C4-2B (cell line): ENCODE data around the gene NEO1.

ENCODE experiments used
- H3K27ac ChIP-seq: fragments of 450-650 bp; 2 replicates; pipeline ENCODE4 v1.5.1; 2017
- CTCF ChIP-seq: fragments of 450-650 bp; conservative IDR thresholded peaks from 2 replicates; pipeline ENCODE4 v1.5.1; 2017; ENCODE audit warnings: mild to moderate bottlenecking
- ZFX ChIP-seq: fragments of 450-650 bp; IDR thresholded peaks from 2 replicates; pipeline ENCODE4 v1.6.1; 2017

Gene NEO1

GRCh38 chr15:73118055-73118454 is 65.8 kb downstream of the NEO1 start:
- TF ChIP-seq ZFX (no peak), CTCF (no peak)
- H3K27ac ChIP-seq = no peak overlapping the region

GRCh38 chr15:73119478-73119877 is 67.2 kb downstream of the NEO1 start:
- no peak overlapping the region for H3K27ac ChIP-seq
- no peak for TF ChIP-seq ZFX
- TF ChIP-seq CTCF = no peak

GRCh38 chr15:73120269-73120668 is 68.0 kb downstream of the NEO1 start:
- H3K27ac ChIP-seq = no peak overlapping the region
- TF ChIP-seq CTCF (no peak), ZFX (no peak)

GRCh38 chr15:73125219-73125618 is 73.0 kb downstream of the NEO1 start:
- no peak overlapping the region for H3K27ac ChIP-seq
- TF ChIP-seq CTCF = no peak
- no peak for TF ChIP-seq ZFX

- TF ChIP-seq CTCF (peak; percentile 96), ZFX (no peak)
- H3K27ac ChIP-seq = no peak overlapping the region
These were observed 75.2 kb downstream of the NEO1 start for GRCh38 chr15:73127302-73127936.

GRCh38 chr15:73130830-73131229 is 78.6 kb downstream of the NEO1 start:
- no peak for TF ChIP-seq CTCF
- no peak for TF ChIP-seq ZFX

GRCh38 chr15:73134196-73134595 is 81.9 kb downstream of the NEO1 start:
- H3K27ac ChIP-seq = no peak overlapping the region
- TF ChIP-seq CTCF (no peak), ZFX (no peak)

More at GRCh38 chr15:73130830-73131229, 78.6 kb downstream of the NEO1 start:
- H3K27ac ChIP-seq = no peak overlapping the region
